ENCODE results near the gene NOTCH2.

Gene NOTCH2

GRCh38 chr1:119941392-119941791, 128.1 kb downstream of the NOTCH2 start:
- TF ChIP-seq MAX (IDR thresholded peaks at IDR 0.05; ENCODE audit: low read depth, low read length) (no peak), CTCF (IDR thresholded peaks at IDR 0.05; ENCODE audit: low read depth, low read length) (no peak), MYC (IDR thresholded peaks at IDR 0.05; ENCODE audit: low read depth, low read length) (no peak), POLR2A (IDR thresholded peaks at IDR 0.05; ENCODE audit: extremely low read depth, insufficient read length) (no peak)
- H3K4me3 ChIP-seq (ENCODE audit: low read depth, low read length) = no peak overlapping the region
- no peak for DNase-seq (ENCODE audit: low read depth)

- DNase-seq (ENCODE audit: low read depth) = no peak
- TF ChIP-seq CTCF (IDR thresholded peaks at IDR 0.05; ENCODE audit: low read depth, low read length) (no peak), MYC (IDR thresholded peaks at IDR 0.05; ENCODE audit: low read depth, low read length) (no peak), MAX (IDR thresholded peaks at IDR 0.05; ENCODE audit: low read depth, low read length) (no peak), POLR2A (IDR thresholded peaks at IDR 0.05; ENCODE audit: extremely low read depth, insufficient read length) (no peak)
- H3K4me3 ChIP-seq (ENCODE audit: low read depth, low read length) = no peak overlapping the region
Measured at GRCh38 chr1:119940697-119941096, 128.8 kb downstream of the NOTCH2 start.

GRCh38 chr1:119937198-119937597, 132.3 kb downstream of the NOTCH2 start:
- H3K4me3 ChIP-seq (ENCODE audit: low read depth, low read length) = no peak overlapping the region

GRCh38 chr1:119935915-119936314, 133.5 kb downstream of the NOTCH2 start:
- TF ChIP-seq POLR2A (IDR thresholded peaks at IDR 0.05; ENCODE audit: extremely low read depth, insufficient read length) = no peak
- TF ChIP-seq CTCF (IDR thresholded peaks at IDR 0.05; ENCODE audit: low read depth, low read length) = no peak
- TF ChIP-seq MYC (IDR thresholded peaks at IDR 0.05; ENCODE audit: low read depth, low read length) = no peak
- no peak for TF ChIP-seq MAX (IDR thresholded peaks at IDR 0.05; ENCODE audit: low read depth, low read length)
- DNase-seq (ENCODE audit: low read depth) = no peak
- H3K4me3 ChIP-seq (ENCODE audit: low read depth, low read length) = no peak overlapping the region

More at GRCh38 chr1:119937198-119937597, 132.3 kb downstream of the NOTCH2 start:
- no peak for DNase-seq (ENCODE audit: low read depth)
- TF ChIP-seq CTCF (IDR thresholded peaks at IDR 0.05; ENCODE audit: low read depth, low read length) = no peak
- TF ChIP-seq POLR2A (IDR thresholded peaks at IDR 0.05; ENCODE audit: extremely low read depth, insufficient read length) = no peak

GRCh38 chr1:119935373-119935772, 134.1 kb downstream of the NOTCH2 start:
- H3K4me3 ChIP-seq (ENCODE audit: low read depth, low read length) = no peak overlapping the region
- DNase-seq (ENCODE audit: low read depth) = no peak
- TF ChIP-seq MYC (IDR thresholded peaks at IDR 0.05; ENCODE audit: low read depth, low read length) = no peak
- no peak for TF ChIP-seq POLR2A (IDR thresholded peaks at IDR 0.05; ENCODE audit: extremely low read depth, insufficient read length)
- no peak for TF ChIP-seq MAX (IDR thresholded peaks at IDR 0.05; ENCODE audit: low read depth, low read length)
- no peak for TF ChIP-seq CTCF (IDR thresholded peaks at IDR 0.05; ENCODE audit: low read depth, low read length)

- no peak for TF ChIP-seq CTCF (IDR thresholded peaks at IDR 0.05; ENCODE audit: low read depth, low read length)
- no peak for TF ChIP-seq POLR2A (IDR thresholded peaks at IDR 0.05; ENCODE audit: extremely low read depth, insufficient read length)
- no peak for TF ChIP-seq MYC (IDR thresholded peaks at IDR 0.05; ENCODE audit: low read depth, low read length)
- TF ChIP-seq MAX (IDR thresholded peaks at IDR 0.05; ENCODE audit: low read depth, low read length) = no peak
- no peak for DNase-seq (ENCODE audit: low read depth)
- no peak overlapping the region for H3K4me3 ChIP-seq (ENCODE audit: low read depth, low read length)
Measured at GRCh38 chr1:119933397-119933796, 136.1 kb downstream of the NOTCH2 start.
